Erythroblast (primary cell): Measurements from ENCODE around the gene WDR89.
"Not testable (repeated sequence)": the region's sequence is repeated elsewhere in the genome, so short reads cannot be mapped to it uniquely, and the experiment has no call there.

ENCODE experiments used
- DNase-seq, 2 experiments: peaks; one replicate each; lab custom pipeline; 2025; lab: John Stamatoyannopoulos, UW
- GATA1 ChIP-seq: IDR thresholded peaks from 2 replicates; pipeline ENCODE4 v1.6.1; 2011; ENCODE audit warnings: low read depth, mild to moderate bottlenecking, control low read depth, low read length, moderate library complexity
- POLR2A ChIP-seq: IDR thresholded peaks from 2 replicates; pipeline ENCODE4 v1.6.1; 2011; ENCODE audit warnings: mild to moderate bottlenecking, low read length

WDR89 gene

GRCh38 chr14:63642229-63642611 lies 549 bp upstream of the WDR89 start:
- DNase-seq = peak; percentile 93 to 94
- TF ChIP-seq POLR2A (no peak), GATA1 (no peak)

- DNase-seq = peak in 1 of 2 experiments; percentile 44
- TF ChIP-seq GATA1 (no peak), POLR2A (no peak)
These were observed 3.2 kb downstream of the WDR89 start for GRCh38 chr14:63638493-63638892.

GRCh38 chr14:63636094-63636635 lies 5.5 kb downstream of the WDR89 start:
- not testable (repeated sequence) for DNase-seq

GRCh38 chr14:63633801-63634200 lies 7.9 kb downstream of the WDR89 start:
- no peak for DNase-seq
- no peak for TF ChIP-seq POLR2A
- no peak for TF ChIP-seq GATA1

GRCh38 chr14:63632932-63633514 lies 8.6 kb downstream of the WDR89 start:
- TF ChIP-seq POLR2A (no peak), GATA1 (no peak)
- peak; percentile 50 to 60 for DNase-seq

- no peak for TF ChIP-seq GATA1
- no peak for TF ChIP-seq POLR2A
- DNase-seq = no peak
These were observed 17.0 kb downstream of the WDR89 start for GRCh38 chr14:63624701-63625100.

- no peak for DNase-seq
- TF ChIP-seq GATA1 = no peak
- TF ChIP-seq POLR2A = no peak
These were observed 17.5 kb downstream of the WDR89 start for GRCh38 chr14:63624203-63624602.

GRCh38 chr14:63621975-63622374 lies 19.7 kb downstream of the WDR89 start:
- not testable (repeated sequence) for DNase-seq

- no peak for DNase-seq
- TF ChIP-seq GATA1 (no peak), POLR2A (no peak)
These were observed 25.7 kb downstream of the WDR89 start for GRCh38 chr14:63616015-63616414.

- TF ChIP-seq GATA1 (no peak), POLR2A (no peak)
- DNase-seq = no peak
These were observed 26.9 kb downstream of the WDR89 start for GRCh38 chr14:63614679-63615363.

GRCh38 chr14:63611078-63611477 lies 30.6 kb downstream of the WDR89 start:
- DNase-seq = no peak
- TF ChIP-seq POLR2A = no peak
- no peak for TF ChIP-seq GATA1

GRCh38 chr14:63605041-63605532 lies 36.6 kb downstream of the WDR89 start:
- DNase-seq = no peak
- TF ChIP-seq GATA1 (no peak), POLR2A (no peak)

GRCh38 chr14:63604626-63605025 lies 37.0 kb downstream of the WDR89 start:
- TF ChIP-seq POLR2A (no peak), GATA1 (no peak)
- no peak for DNase-seq

- DNase-seq = no peak
- TF ChIP-seq POLR2A = no peak
- no peak for TF ChIP-seq GATA1
These were observed 37.9 kb downstream of the WDR89 start for GRCh38 chr14:63603749-63604277.
